Measurements from ENCODE around the gene ARL14.
A peak's percentile ranks its signal among the peaks of the same experiment; 100 is the strongest.

Gene ARL14

DNA sequence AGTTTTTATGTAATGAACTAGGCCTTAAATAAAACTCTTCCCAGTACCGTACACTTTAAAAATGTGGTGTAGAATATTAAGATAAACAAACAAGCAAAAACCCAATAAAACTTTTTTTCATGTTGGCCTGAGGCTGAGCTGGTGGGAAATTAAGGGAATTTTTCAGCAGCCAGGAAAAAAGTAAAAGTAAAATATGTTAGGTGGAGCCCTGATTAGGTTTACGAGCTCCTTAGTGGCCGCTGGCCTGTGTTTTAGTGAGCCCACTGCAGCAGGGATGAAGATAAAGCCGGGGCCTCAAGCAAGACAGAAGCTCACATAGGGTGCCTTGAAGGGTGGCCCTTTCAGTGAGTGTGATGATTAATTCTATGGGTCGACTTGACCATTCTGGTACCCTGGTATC, 16.1 kb upstream of the ARL14 start:
- no peak overlapping the region for H3K27ac ChIP-seq (ENCODE audit: low read depth, low read length)
- H3K27me3 ChIP-seq (ENCODE audit: control insufficient read depth, insufficient read depth, low read length), result no peaks in the 10 kb centered on the region
- no peaks in the 10 kb centered on the region for H3K4me1 ChIP-seq (ENCODE audit: control insufficient read depth, insufficient read depth, low read length)
- H3K9ac ChIP-seq (ENCODE audit: low read length), result no peak overlapping the region
- no peaks in the 10 kb centered on the region for H3K36me3 ChIP-seq (ENCODE audit: control insufficient read depth, insufficient read depth, low read length)
- H3K4me3 ChIP-seq (ENCODE audit: low read length), result no peak overlapping the region

DNA sequence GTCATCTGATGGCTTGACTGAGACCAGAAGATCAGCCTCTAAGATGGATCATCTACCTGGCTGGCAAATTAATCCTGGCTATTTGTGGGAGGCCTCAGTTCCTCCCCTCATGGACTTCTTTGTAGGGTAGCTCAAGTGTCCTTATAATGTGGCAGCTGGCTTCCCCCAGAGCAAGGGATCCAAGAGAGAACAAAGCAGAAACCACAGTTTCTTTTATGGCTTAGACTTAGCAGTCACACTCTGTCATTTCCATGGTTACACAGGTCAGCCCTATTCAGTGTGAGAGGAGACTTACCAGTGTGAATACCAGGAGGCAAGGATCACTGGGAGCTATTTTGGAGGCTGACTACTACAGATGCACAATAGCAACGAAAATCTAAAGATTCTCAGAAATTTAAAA, 15.3 kb upstream of the ARL14 start:
- Histone ChIP-seq H3K4me1 (ENCODE audit: control insufficient read depth, insufficient read depth, low read length) (no peaks in the 10 kb centered on the region), H3K9ac (ENCODE audit: low read length) (no peak overlapping the region), H3K36me3 (ENCODE audit: control insufficient read depth, insufficient read depth, low read length) (no peaks in the 10 kb centered on the region), H3K4me3 (ENCODE audit: low read length) (no peak overlapping the region), H3K27me3 (ENCODE audit: control insufficient read depth, insufficient read depth, low read length) (no peaks in the 10 kb centered on the region), H3K27ac (ENCODE audit: low read depth, low read length) (no peak overlapping the region)

DNA sequence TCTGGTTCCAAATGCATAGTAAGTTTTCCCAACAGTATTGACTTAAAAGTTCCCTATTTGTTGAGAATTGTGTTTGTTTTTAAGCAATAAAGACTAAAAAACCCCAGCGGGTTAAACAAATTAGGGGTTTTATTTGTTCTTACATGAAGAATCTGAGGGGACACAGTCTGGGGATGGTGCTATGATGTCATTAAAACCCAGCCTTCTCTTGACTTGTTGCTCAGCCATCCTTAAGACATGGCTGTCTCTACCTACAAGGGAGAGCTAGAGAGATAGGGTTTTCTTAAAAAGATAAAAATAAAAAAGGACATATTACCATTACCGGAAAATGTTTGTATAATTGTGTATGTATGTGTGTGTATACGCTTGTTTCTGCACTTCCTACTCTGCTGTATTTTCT, 11.7 kb upstream of the ARL14 start:
- no peaks in the 10 kb centered on the region for H3K4me1 ChIP-seq (ENCODE audit: control insufficient read depth, insufficient read depth, low read length)
- H3K27ac ChIP-seq (ENCODE audit: low read depth, low read length), result no peak overlapping the region
- no peak overlapping the region for H3K4me3 ChIP-seq (ENCODE audit: low read length)
- H3K36me3 ChIP-seq (ENCODE audit: control insufficient read depth, insufficient read depth, low read length), result no peaks in the 10 kb centered on the region
- no peaks in the 10 kb centered on the region for H3K27me3 ChIP-seq (ENCODE audit: control insufficient read depth, insufficient read depth, low read length)
- no peak overlapping the region for H3K9ac ChIP-seq (ENCODE audit: low read length)

DNA sequence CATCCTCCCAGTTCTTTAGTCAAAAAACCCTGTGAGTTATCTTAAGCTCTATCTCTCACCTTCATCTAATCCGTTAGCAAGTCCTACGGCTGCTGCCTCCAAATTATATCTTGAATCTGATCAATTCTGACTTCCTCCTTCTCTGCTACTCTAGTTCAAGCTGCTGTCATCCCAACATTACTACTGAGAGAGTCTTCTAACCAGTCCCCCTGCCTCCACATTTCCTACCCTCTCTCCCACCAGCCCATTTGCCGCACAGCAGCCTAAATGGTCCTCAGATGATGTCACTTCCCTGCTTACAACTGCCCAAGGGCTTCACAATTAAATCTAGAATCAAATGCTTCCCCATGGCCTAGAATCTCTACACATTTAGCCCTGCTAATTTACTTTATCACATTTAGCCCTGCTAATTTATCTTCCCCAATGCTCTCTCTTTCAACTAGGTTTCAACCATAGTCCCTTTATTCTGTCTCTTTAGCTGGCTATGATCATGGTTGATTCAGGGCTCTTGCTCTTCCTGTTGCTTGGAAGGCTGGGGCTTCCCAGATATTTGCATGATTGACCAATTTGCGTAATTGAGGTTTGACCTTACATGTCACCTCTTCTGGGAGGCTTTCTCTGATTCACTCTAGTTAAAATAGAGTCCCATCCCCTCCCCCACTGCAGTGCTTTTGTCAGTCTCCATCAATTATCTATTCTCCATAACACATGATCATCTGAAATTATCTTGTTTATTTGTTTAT, 11.0 kb upstream of the ARL14 start:
- Histone ChIP-seq H3K27me3 (ENCODE audit: control insufficient read depth, insufficient read depth, low read length) (no peaks in the 10 kb centered on the region), H3K36me3 (ENCODE audit: control insufficient read depth, insufficient read depth, low read length) (no peaks in the 10 kb centered on the region), H3K4me3 (ENCODE audit: low read length) (no peak overlapping the region), H3K9ac (ENCODE audit: low read length) (no peak overlapping the region), H3K4me1 (ENCODE audit: control insufficient read depth, insufficient read depth, low read length) (no peaks in the 10 kb centered on the region), H3K27ac (ENCODE audit: low read depth, low read length) (no peak overlapping the region)

DNA sequence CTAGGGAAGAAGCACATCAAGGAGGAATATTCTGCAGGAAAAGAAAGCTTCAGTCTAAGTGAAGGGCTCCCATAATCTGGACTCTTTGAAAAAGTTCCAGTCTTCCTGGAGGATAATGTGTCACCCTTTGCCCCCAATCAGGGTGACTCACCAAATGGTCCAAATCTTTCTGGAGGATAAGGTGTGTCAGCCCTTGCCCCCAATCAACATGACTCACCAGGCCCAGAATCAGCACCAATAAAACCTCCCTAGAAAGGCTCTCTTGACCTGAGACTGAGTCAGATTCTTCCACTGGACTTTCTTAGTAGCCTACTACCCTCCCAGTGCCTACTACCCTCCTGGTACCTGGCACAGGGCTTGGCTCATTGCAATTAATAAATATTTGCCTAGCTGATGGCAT, 9.5 kb upstream of the ARL14 start:
- H3K36me3 ChIP-seq (ENCODE audit: control insufficient read depth, insufficient read depth, low read length), result no peaks in the 10 kb centered on the region
- H3K27ac ChIP-seq (ENCODE audit: low read depth, low read length), result no peak overlapping the region
- H3K27me3 ChIP-seq (ENCODE audit: control insufficient read depth, insufficient read depth, low read length), result no peaks in the 10 kb centered on the region
- no peaks in the 10 kb centered on the region for H3K4me1 ChIP-seq (ENCODE audit: control insufficient read depth, insufficient read depth, low read length)
- H3K9ac ChIP-seq (ENCODE audit: low read length), result no peak overlapping the region
- no peak overlapping the region for H3K4me3 ChIP-seq (ENCODE audit: low read length)

DNA sequence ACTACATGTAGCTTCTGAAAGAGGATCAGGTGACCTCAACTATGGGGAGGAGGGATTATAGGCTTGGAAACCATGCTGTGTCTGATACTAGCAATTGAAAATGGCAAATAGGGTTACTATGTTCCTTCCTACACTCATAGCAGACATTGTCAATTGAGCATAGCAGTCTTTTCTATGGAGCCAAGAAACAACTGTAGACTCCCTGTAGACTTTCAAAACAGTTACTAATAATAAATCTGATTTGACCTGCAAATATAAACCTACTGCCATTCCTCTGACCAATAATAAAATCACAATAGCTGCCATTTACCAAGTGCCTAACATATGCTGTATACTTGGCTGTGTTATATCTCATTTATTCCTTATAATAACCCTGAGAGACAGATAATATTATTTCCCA, 8.5 kb upstream of the ARL14 start:
- Histone ChIP-seq H3K9ac (ENCODE audit: low read length) (no peak overlapping the region), H3K4me3 (ENCODE audit: low read length) (no peak overlapping the region), H3K27ac (ENCODE audit: low read depth, low read length) (no peak overlapping the region), H3K27me3 (ENCODE audit: control insufficient read depth, insufficient read depth, low read length) (no peaks in the 10 kb centered on the region), H3K36me3 (ENCODE audit: control insufficient read depth, insufficient read depth, low read length) (no peaks in the 10 kb centered on the region), H3K4me1 (ENCODE audit: control insufficient read depth, insufficient read depth, low read length) (no peaks in the 10 kb centered on the region)

DNA sequence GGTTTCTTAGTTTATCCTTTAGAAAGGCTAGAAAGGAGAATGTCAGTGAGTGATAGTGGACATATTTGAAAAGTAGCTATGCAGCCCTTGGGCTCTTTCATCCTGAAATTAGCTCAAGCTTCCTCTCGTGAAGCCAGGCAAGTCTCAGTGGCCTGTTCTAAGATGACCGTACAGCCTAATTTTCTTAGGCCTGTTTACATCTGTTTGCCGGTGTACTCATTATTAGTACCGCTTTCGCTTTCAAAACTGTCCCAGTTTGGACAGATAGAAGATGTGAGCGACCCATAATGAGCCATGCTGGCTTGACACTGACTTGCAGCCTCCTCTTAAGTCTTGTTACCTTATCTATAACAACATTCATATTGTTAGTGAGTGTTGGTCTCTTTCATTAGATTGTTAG, 5.7 kb upstream of the ARL14 start:
- no peaks in the 10 kb centered on the region for H3K36me3 ChIP-seq (ENCODE audit: control insufficient read depth, insufficient read depth, low read length)
- H3K9ac ChIP-seq (ENCODE audit: low read length), result no peak overlapping the region
- no peak overlapping the region for H3K27ac ChIP-seq (ENCODE audit: low read depth, low read length)
- no peak overlapping the region for H3K4me3 ChIP-seq (ENCODE audit: low read length)
- H3K27me3 ChIP-seq (ENCODE audit: control insufficient read depth, insufficient read depth, low read length), result no peaks in the 10 kb centered on the region
- no peaks in the 10 kb centered on the region for H3K4me1 ChIP-seq (ENCODE audit: control insufficient read depth, insufficient read depth, low read length)

DNA sequence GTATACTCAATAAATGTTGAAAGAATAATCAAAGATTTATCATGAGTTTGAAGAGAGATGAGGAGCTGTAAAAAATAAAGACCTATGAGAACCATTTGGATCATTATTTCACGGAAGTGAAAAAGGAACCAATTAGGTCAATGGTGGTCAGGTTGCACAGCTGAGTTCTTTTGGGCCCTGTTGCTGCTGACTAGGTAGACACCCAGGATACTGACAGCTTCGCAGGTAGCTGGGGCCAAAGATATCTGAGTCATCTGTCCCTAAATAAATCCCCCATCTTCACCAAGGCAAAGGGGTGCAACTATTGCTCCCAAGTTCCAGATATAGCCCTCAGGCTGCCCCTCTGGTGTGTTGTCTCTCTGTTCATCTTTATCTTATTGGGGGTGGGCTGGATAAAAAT, 5.0 kb upstream of the ARL14 start:
- H3K4me1 ChIP-seq (ENCODE audit: control insufficient read depth, insufficient read depth, low read length), result no peaks in the 10 kb centered on the region
- H3K27me3 ChIP-seq (ENCODE audit: control insufficient read depth, insufficient read depth, low read length), result no peaks in the 10 kb centered on the region
- H3K4me3 ChIP-seq (ENCODE audit: low read length), result no peak overlapping the region
- H3K27ac ChIP-seq (ENCODE audit: low read depth, low read length), result no peak overlapping the region
- no peaks in the 10 kb centered on the region for H3K36me3 ChIP-seq (ENCODE audit: control insufficient read depth, insufficient read depth, low read length)
- H3K9ac ChIP-seq (ENCODE audit: low read length), result no peak overlapping the region

DNA sequence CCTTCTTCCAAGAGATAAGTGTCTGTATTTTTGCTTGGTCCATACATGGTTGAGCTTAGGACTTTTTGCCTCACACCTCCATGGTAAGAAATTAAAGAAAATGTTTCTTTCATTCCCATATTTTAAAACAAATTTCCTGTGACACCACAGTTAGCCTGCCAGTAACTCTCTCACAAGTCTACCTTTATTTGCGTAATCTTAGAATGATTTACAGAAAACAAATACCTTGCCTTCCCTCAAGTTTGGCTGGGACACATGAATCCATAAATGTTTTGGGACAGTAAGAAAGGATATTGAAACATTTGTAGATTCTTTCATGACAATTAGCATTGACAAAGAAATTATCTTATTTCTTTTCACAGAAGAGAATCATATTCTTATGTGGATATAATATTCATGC, 3.8 kb upstream of the ARL14 start:
- Histone ChIP-seq H3K4me3 (ENCODE audit: low read length) (no peak overlapping the region), H3K27me3 (ENCODE audit: control insufficient read depth, insufficient read depth, low read length) (no peaks in the 10 kb centered on the region), H3K27ac (ENCODE audit: low read depth, low read length) (no peak overlapping the region), H3K36me3 (ENCODE audit: control insufficient read depth, insufficient read depth, low read length) (no peaks in the 10 kb centered on the region), H3K4me1 (ENCODE audit: control insufficient read depth, insufficient read depth, low read length) (no peaks in the 10 kb centered on the region), H3K9ac (ENCODE audit: low read length) (no peak overlapping the region)

DNA sequence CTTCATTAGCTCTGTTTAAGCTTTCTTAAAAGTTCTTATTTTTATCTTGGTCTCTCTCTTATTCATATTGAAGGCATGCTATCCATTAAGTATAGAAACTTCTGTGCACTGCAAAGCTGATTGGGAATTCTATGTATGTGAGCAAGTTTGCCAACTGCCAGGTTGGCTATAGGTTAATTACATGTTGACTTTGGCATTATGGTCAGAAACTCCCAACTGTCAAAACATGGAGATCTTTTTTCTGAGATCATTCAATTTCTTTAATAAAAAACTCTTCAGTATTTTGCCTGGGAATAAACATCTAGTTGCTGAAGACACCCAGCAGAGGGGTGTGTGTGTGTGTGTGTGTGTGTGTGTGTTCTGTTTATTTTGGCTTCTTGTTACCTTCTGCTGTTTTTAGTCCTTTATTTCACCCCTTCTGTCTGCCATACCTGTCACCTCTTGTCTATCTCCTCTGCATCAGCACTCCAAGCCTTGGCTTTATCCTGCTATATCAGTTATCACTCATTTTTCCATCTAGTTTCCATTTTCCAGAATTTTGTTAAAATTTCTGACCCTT, 1.3 kb upstream of the ARL14 start:
- Histone ChIP-seq H3K36me3 (ENCODE audit: control insufficient read depth, insufficient read depth, low read length) (no peaks in the 10 kb centered on the region), H3K9ac (ENCODE audit: low read length) (no peak overlapping the region), H3K27me3 (ENCODE audit: control insufficient read depth, insufficient read depth, low read length) (no peaks in the 10 kb centered on the region), H3K4me1 (ENCODE audit: control insufficient read depth, insufficient read depth, low read length) (no peaks in the 10 kb centered on the region), H3K27ac (ENCODE audit: low read depth, low read length) (no peak overlapping the region), H3K4me3 (ENCODE audit: low read length) (no peak overlapping the region)

DNA sequence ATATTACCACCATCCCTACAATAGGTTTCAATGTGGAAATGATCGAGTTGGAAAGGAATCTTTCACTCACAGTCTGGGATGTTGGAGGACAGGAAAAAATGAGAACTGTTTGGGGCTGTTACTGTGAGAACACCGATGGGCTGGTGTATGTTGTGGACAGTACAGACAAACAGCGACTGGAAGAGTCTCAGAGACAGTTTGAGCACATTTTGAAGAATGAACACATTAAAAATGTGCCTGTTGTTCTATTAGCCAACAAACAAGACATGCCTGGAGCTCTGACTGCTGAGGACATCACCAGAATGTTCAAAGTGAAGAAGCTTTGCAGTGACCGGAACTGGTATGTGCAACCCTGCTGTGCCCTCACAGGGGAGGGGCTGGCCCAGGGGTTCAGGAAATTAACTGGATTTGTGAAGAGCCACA, 510 bp downstream of the ARL14 start:
- no peaks in the 10 kb centered on the region for H3K36me3 ChIP-seq (ENCODE audit: control insufficient read depth, insufficient read depth, low read length)
- H3K9ac ChIP-seq (ENCODE audit: low read length), result peak overlapping the region; percentile 49
- no peak overlapping the region for H3K27ac ChIP-seq (ENCODE audit: low read depth, low read length)
- peak overlapping the region; percentile 58 for H3K4me3 ChIP-seq (ENCODE audit: low read length)
- H3K4me1 ChIP-seq (ENCODE audit: control insufficient read depth, insufficient read depth, low read length), result no peaks in the 10 kb centered on the region
- no peaks in the 10 kb centered on the region for H3K27me3 ChIP-seq (ENCODE audit: control insufficient read depth, insufficient read depth, low read length)

DNA sequence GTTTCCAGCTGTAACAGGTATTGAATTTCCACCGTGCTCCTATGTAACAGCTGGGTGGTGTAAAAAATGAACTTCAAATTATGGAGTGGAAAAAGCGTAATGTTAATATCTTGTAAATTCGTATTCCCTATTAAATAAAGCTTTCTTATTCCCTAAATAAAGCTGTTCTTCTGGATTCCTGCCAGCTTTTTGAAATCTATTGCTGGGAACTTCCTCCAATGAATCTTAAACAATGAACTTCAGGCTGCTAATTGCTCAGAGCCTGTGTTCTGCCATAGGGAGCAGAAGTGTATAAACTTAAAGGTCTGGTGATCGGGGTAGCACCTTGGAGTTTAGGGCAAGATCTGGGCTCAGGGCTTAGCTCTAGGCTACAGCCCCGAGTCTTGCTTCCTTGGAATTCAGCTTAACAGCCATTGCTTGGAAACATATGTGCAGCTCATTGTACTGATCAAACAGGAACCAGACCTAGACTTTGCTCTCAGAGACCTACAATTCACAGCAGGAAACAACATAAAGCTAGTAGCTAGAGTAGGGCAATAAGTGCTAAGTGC, 1.4 kb downstream of the ARL14 start:
- Histone ChIP-seq H3K27ac (ENCODE audit: low read depth, low read length) (no peak overlapping the region), H3K27me3 (ENCODE audit: control insufficient read depth, insufficient read depth, low read length) (no peaks in the 10 kb centered on the region), H3K4me3 (ENCODE audit: low read length) (peak overlapping the region; percentile 26), H3K9ac (ENCODE audit: low read length) (no peak overlapping the region), H3K4me1 (ENCODE audit: control insufficient read depth, insufficient read depth, low read length) (no peaks in the 10 kb centered on the region), H3K36me3 (ENCODE audit: control insufficient read depth, insufficient read depth, low read length) (no peaks in the 10 kb centered on the region)

DNA sequence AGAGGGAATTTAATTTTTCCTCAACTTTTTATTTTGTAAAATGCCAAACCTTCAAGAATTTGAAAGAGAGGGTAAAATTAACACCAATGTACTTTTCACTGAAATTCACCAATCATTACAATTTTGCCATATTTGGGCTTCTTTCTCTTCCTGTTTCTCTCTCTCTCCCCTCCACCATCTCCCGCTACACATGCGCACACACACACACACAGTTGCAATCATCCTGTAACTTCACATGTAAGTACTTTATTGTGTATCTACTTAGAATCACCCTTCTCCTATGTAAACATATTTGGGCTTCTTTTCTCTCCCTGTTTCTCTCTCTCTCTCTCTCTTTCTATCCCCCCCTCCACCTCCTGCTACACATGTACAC, 7.4 kb downstream of the ARL14 start:
- H3K36me3 ChIP-seq (ENCODE audit: control insufficient read depth, insufficient read depth, low read length), result no peaks in the 10 kb centered on the region
- H3K27me3 ChIP-seq (ENCODE audit: control insufficient read depth, insufficient read depth, low read length), result no peaks in the 10 kb centered on the region
- H3K4me1 ChIP-seq (ENCODE audit: control insufficient read depth, insufficient read depth, low read length), result no peaks in the 10 kb centered on the region
- no peak overlapping the region for H3K9ac ChIP-seq (ENCODE audit: low read length)
- H3K27ac ChIP-seq (ENCODE audit: low read depth, low read length), result no peak overlapping the region
- H3K4me3 ChIP-seq (ENCODE audit: low read length), result no peak overlapping the region

All from rectal smooth muscle tissue (tissue), 1 donor.